ENCODE measurements around the gene ACVR1B. TPM values are rescaled to one million over a fixed set of nuclear protein-coding genes. Genes with fewer than 3 reads are reported as not detected.

ACVR1B gene
- total RNA-seq, 1 donor from 2014 or later, result 13.8 TPM

- TF ChIP-seq CTCF (IDR thresholded peaks at IDR 0.05) (no peak), EZH2phosphoT487 (IDR thresholded peaks at IDR 0.05) (no peak), EZH2 (IDR thresholded peaks at IDR 0.05) (no peak)
- H3K79me2 ChIP-seq (ENCODE audit: low read depth), result no peaks in the 10 kb centered on the region
- no peaks in the 10 kb centered on the region for H3K9me3 ChIP-seq (ENCODE audit: low read depth)
- peaks cover 46% of the 10 kb centered on the region for H3K4me1 Mint-ChIP-seq
- H3K4me3 ChIP-seq, result no peak overlapping the region
- no peak overlapping the region for H2AFZ ChIP-seq (replicated peaks)
- no peak for DNase-seq (ENCODE audit: low spot score)
- no peak overlapping the region for H3K27ac Mint-ChIP-seq
- H3K4me3 Mint-ChIP-seq, result peak overlapping the region; percentile 92
- peaks cover 13% of the 10 kb centered on the region for H3K36me3 Mint-ChIP-seq
- peaks cover 24% of the 10 kb centered on the region for H3K27me3 Mint-ChIP-seq (ENCODE audit: insufficient read depth, low read depth)
- no peaks in the 10 kb centered on the region for H3K36me3 ChIP-seq
- no peaks in the 10 kb centered on the region for H4K20me1 ChIP-seq (ENCODE audit: low read depth)
- H3K9ac ChIP-seq, result no peak overlapping the region
- peaks cover 49% of the 10 kb centered on the region for H3K27me3 ChIP-seq
- no peak overlapping the region for H3K27ac ChIP-seq
- peaks cover 8% of the 10 kb centered on the region for H3F3A ChIP-seq (ENCODE audit: low read depth)
- H3K4me2 ChIP-seq, result peak overlapping the region; percentile 93
- H3K4me1 ChIP-seq, result peaks cover 24% of the 10 kb centered on the region
- no peaks in the 10 kb centered on the region for H3K9me3 Mint-ChIP-seq
Measured at GRCh38 chr12:52005218-52005902, 53.9 kb downstream of the ACVR1B start.

GRCh38 chr12:52005903-52006703 is 54.6 kb downstream of the ACVR1B start:
- no peaks in the 10 kb centered on the region for H3K9me3 ChIP-seq (ENCODE audit: low read depth)

GRCh38 chr12:52006726-52007157 is 55.2 kb downstream of the ACVR1B start, which contains the start of gene TAMALIN:
TAMALIN (plus strand) TSS chr12:52006946; CDS start chr12:52007020, 74 bp downstream.
- Histone ChIP-seq H3K27me3 (peaks cover 49% of the 10 kb centered on the region), H3K27ac (no peak within 1 kb of the TSS), H3K9ac (no peak within 1 kb of the TSS), H3K4me1 (peaks cover 31% of the 10 kb centered on the region), H3K36me3 (no peaks in the 10 kb centered on the region), H3K4me3 (peak within 1 kb of the TSS; percentile 63), H3K9me3 (ENCODE audit: low read depth) (no peaks in the 10 kb centered on the region), H2AFZ (replicated peaks) (peak within 1 kb of the TSS; percentile 23), H3F3A (ENCODE audit: low read depth) (peaks cover 18% of the 10 kb centered on the region), H3K79me2 (ENCODE audit: low read depth) (no peaks in the 10 kb centered on the region), H3K4me2 (peak within 1 kb of the TSS; percentile 93), H4K20me1 (ENCODE audit: low read depth) (no peaks in the 10 kb centered on the region)
- no peaks in the 10 kb centered on the region for H3K9me3 Mint-ChIP-seq
- peak within 1 kb of the TSS; percentile 92 for H3K4me3 Mint-ChIP-seq
- H3K27me3 Mint-ChIP-seq (ENCODE audit: insufficient read depth, low read depth), result peaks cover 24% of the 10 kb centered on the region
- peaks cover 56% of the 10 kb centered on the region for H3K4me1 Mint-ChIP-seq
- peak; percentile 69 for DNase-seq (ENCODE audit: low spot score)
- H3K27ac Mint-ChIP-seq, result peak within 1 kb of the TSS; percentile 83
- H3K36me3 Mint-ChIP-seq, result peaks cover 10% of the 10 kb centered on the region
- TF ChIP-seq EZH2 (IDR thresholded peaks at IDR 0.05), result no peak
- no peak for TF ChIP-seq CTCF (IDR thresholded peaks at IDR 0.05)
- no peak for TF ChIP-seq EZH2phosphoT487 (IDR thresholded peaks at IDR 0.05)

More at GRCh38 chr12:52005903-52006703, 54.6 kb downstream of the ACVR1B start:
- Mint-ChIP-seq H3K27ac (peak overlapping the region; percentile 83), H3K36me3 (peaks cover 8% of the 10 kb centered on the region), H3K4me3 (peak overlapping the region; percentile 92), H3K9me3 (no peaks in the 10 kb centered on the region), H3K4me1 (peaks cover 54% of the 10 kb centered on the region), H3K27me3 (ENCODE audit: insufficient read depth, low read depth) (peaks cover 24% of the 10 kb centered on the region)
- Histone ChIP-seq H3K4me1 (peaks cover 31% of the 10 kb centered on the region), H3K4me3 (peak overlapping the region; percentile 63), H3K79me2 (ENCODE audit: low read depth) (no peaks in the 10 kb centered on the region), H2AFZ (replicated peaks) (peak overlapping the region; percentile 23), H3F3A (ENCODE audit: low read depth) (peaks cover 14% of the 10 kb centered on the region), H3K27ac (no peak overlapping the region), H3K4me2 (peak overlapping the region; percentile 93), H3K9ac (no peak overlapping the region), H3K27me3 (peaks cover 49% of the 10 kb centered on the region), H4K20me1 (ENCODE audit: low read depth) (no peaks in the 10 kb centered on the region), H3K36me3 (no peaks in the 10 kb centered on the region)
- no peak for TF ChIP-seq EZH2phosphoT487 (IDR thresholded peaks at IDR 0.05)
- no peak for TF ChIP-seq EZH2 (IDR thresholded peaks at IDR 0.05)
- TF ChIP-seq CTCF (IDR thresholded peaks at IDR 0.05), result no peak
- peak; percentile 58 for DNase-seq (ENCODE audit: low spot score)
